Loucy (cell line): ENCODE results near the gene PTPRN2.

Experiments
- H2AFZ ChIP-seq: fragments of 200-600 bp; sonication (generic); 2 replicates; pipeline ENCODE4 v1.6.0; 2016; ENCODE audit warnings: antibody characterized with exemption, mild to moderate bottlenecking, low read length, moderate library complexity
- H3F3A ChIP-seq: fragments of 200-600 bp; 2 replicates; pipeline ENCODE4 v1.6.0; 2016; ENCODE audit warnings: antibody characterized with exemption, low read depth, mild to moderate bottlenecking
- H3K27me3 ChIP-seq: fragments of 200-600 bp; sonication (generic); 2 replicates; pipeline ENCODE4 v1.6.1; 2014; ENCODE audit warnings: low read length, mild to moderate bottlenecking; ENCODE audit not compliant: insufficient read depth, poor library complexity, severe bottlenecking
- H3K36me3 ChIP-seq: fragments of 200-600 bp; sonication (generic); 2 replicates; pipeline ENCODE4 v1.6.1; 2016; ENCODE audit warnings: low read length; ENCODE audit not compliant: insufficient read depth
- H3K4me1 ChIP-seq: fragments of 200-600 bp; sonication (generic); 2 replicates; pipeline ENCODE4 v1.5.1; 2014; ENCODE audit warnings: low read length, mild to moderate bottlenecking; ENCODE audit not compliant: insufficient read depth, poor library complexity, severe bottlenecking
- H3K4me2 ChIP-seq: fragments of 200-600 bp; sonication (generic); 2 replicates; pipeline ENCODE4 v1.6.0; 2014; ENCODE audit warnings: antibody characterized with exemption, low read length, low read depth, mild to moderate bottlenecking; ENCODE audit not compliant: poor library complexity, severe bottlenecking
- H3K4me3 ChIP-seq: fragments of 200-600 bp; sonication (generic); 2 replicates; pipeline ENCODE4 v1.5.1; 2014; ENCODE audit warnings: low read length, mild to moderate bottlenecking, mixed read lengths; ENCODE audit not compliant: poor library complexity, severe bottlenecking
- H3K79me2 ChIP-seq: fragments of 200-600 bp; sonication (generic); 2 replicates; pipeline ENCODE4 v1.6.1; 2014; ENCODE audit warnings: low read length; ENCODE audit not compliant: insufficient read depth
- H3K9ac ChIP-seq: fragments of 200-600 bp; sonication (generic); 2 replicates; pipeline ENCODE4 v1.6.0; 2014; ENCODE audit warnings: mild to moderate bottlenecking, low read depth, low read length, moderate library complexity; ENCODE audit not compliant: poor library complexity, severe bottlenecking
- H3K9me2 ChIP-seq: fragments of 200-600 bp; sonication (generic); replicated peaks from 2 replicates; pipeline ENCODE4 v1.6.1; 2016; ENCODE audit warnings: low read depth, low read length, mixed read lengths
- H3K9me3 ChIP-seq: fragments of 200-600 bp; sonication (generic); 2 replicates; pipeline ENCODE4 v1.6.1; 2014; ENCODE audit warnings: mild to moderate bottlenecking, antibody characterized with exemption, low read length, low read depth; ENCODE audit not compliant: insufficient read depth
- H4K20me1 ChIP-seq: fragments of 200-600 bp; sonication (generic); 2 replicates; pipeline ENCODE4 v1.6.0; 2014; ENCODE audit warnings: antibody characterized with exemption, low read length, mild to moderate bottlenecking; ENCODE audit not compliant: insufficient read depth, poor library complexity, severe bottlenecking
- EZH2phosphoT487 ChIP-seq: fragments of 200-600 bp; IDR thresholded peaks from 2 replicates; pipeline ENCODE4 v1.6.1; 2018; ENCODE audit warnings: antibody characterized with exemption, mild to moderate bottlenecking, moderate library complexity, borderline replicate concordance
- TF ChIP-seq, protein P1 (sequence below): fragments of 200-600 bp; sonication (generic); conservative IDR thresholded peaks from 2 replicates; pipeline ENCODE4 v1.5.1; 2014; ENCODE audit warnings: mild to moderate bottlenecking, antibody characterized with exemption, low read length

The PTPRN2 gene

DNA sequence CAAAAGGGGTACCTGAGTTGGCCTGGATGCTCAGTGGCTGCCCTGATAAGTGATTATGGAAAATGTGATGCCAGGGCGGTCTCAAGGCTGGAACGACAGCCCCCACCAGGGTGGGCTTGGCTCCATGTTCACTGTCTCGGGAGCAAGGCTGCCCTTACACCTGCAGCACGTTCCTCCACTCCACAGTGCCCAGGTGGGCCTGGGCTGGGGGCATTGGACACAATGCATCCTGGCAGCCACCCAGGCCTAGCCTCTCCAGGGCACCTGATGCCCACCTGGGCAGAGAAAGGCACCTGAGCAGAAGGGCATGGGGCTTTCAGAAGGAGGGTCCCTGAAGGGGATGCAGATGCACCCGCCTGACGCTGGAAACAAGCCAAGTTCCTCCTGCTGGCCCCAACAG lies 702.5 kb downstream of the PTPRN2 start:
- Histone ChIP-seq H3K4me3 (no peak overlapping the region), H3K4me2 (no peak overlapping the region), H3K4me1 (no peaks in the 10 kb centered on the region), H3K79me2 (no peaks in the 10 kb centered on the region), H3K27me3 (no peaks in the 10 kb centered on the region), H2AFZ (no peak overlapping the region), H3K9me3 (peaks cover 23% of the 10 kb centered on the region; the same call in 1 of the 2 replicates), H3K36me3 (no peaks in the 10 kb centered on the region), H3F3A (no peaks in the 10 kb centered on the region), H3K9me2 (no peaks in the 10 kb centered on the region), H4K20me1 (no peaks in the 10 kb centered on the region), H3K9ac (no peak overlapping the region)
- TF ChIP-seq EZH2phosphoT487: no peak
- TF ChIP-seq, protein P1, sequence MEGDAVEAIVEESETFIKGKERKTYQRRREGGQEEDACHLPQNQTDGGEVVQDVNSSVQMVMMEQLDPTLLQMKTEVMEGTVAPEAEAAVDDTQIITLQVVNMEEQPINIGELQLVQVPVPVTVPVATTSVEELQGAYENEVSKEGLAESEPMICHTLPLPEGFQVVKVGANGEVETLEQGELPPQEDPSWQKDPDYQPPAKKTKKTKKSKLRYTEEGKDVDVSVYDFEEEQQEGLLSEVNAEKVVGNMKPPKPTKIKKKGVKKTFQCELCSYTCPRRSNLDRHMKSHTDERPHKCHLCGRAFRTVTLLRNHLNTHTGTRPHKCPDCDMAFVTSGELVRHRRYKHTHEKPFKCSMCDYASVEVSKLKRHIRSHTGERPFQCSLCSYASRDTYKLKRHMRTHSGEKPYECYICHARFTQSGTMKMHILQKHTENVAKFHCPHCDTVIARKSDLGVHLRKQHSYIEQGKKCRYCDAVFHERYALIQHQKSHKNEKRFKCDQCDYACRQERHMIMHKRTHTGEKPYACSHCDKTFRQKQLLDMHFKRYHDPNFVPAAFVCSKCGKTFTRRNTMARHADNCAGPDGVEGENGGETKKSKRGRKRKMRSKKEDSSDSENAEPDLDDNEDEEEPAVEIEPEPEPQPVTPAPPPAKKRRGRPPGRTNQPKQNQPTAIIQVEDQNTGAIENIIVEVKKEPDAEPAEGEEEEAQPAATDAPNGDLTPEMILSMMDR: no peak

DNA sequence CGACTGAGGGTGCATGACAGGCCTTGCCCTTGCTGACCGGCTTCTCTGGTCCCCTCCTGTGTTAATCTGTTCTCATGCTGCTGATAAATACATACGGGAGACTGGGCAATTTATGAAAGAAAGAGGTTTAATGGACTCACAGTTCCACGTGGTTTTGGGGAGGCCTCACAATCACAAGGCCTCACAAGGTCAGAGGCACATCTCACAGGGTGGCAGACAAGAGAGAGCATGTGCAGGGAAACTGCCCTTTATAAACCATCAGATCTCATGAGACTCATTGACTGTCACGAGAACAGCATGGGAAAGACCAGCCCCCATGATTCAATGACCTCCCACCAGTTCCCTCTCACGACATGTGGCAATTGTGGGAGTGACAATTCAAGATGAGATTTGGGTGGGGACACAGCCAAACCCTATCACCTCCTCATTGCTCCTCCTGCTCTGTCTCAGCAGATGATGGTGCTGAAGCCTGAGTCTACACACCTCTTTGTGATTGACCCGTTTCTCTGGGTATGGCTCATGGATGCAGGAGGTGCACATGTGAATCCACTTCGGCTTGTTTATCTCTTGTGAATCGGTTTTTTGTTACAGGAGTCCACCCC lies 703.1 kb downstream of the PTPRN2 start:
- H3K4me1 ChIP-seq: no peaks in the 10 kb centered on the region
- H2AFZ ChIP-seq: no peak overlapping the region
- H3K27me3 ChIP-seq: no peaks in the 10 kb centered on the region
- no peak overlapping the region for H3K9ac ChIP-seq
- H3K4me3 ChIP-seq: no peak overlapping the region
- TF ChIP-seq, protein P1: no peak
- no peak for TF ChIP-seq EZH2phosphoT487
- H3K79me2 ChIP-seq: no peaks in the 10 kb centered on the region
- H4K20me1 ChIP-seq: no peaks in the 10 kb centered on the region
- no peaks in the 10 kb centered on the region for H3K36me3 ChIP-seq
- peaks cover 26% of the 10 kb centered on the region; the same call in 1 of the 2 replicates for H3K9me3 ChIP-seq
- no peak overlapping the region for H3K4me2 ChIP-seq
- no peaks in the 10 kb centered on the region for H3K9me2 ChIP-seq
- no peaks in the 10 kb centered on the region for H3F3A ChIP-seq

DNA sequence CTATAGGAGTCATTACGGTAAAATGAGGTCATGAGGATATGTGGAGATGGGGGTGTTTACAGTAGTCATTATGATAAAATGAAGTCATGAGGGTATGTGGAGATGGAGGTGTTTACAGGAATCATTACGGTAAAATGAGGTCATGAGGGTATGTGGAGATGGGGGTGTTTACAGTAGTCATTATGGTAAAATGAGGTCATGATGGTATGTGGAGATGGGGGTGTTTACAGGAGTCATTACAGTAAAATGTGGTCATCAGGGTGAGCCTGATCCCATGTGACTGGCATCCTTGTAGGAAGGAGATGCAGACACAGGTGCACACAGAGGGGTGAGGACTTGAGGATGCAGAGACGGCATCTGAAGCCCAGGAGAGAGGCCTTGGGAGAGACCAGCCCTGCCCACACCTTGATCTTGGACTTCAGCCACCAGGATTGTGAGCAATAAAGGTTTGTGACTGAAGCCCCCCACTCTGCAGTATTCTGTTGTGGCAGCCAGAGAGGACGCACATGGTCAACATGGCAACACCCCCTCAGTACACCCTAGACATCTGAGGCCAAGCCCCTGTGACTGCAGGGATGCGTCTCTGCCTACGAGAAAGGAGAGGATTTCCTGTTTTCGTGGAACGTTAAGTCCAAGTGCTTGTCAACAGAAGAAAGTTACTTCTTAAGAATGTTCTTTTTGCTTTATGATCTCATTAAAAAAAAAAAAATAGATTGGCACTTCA lies 706.4 kb downstream of the PTPRN2 start:
- Histone ChIP-seq H3K9me2 (no peaks in the 10 kb centered on the region), H2AFZ (no peak overlapping the region), H3K9ac (no peak overlapping the region), H4K20me1 (no peaks in the 10 kb centered on the region), H3K4me1 (no peaks in the 10 kb centered on the region), H3K36me3 (no peaks in the 10 kb centered on the region), H3F3A (no peaks in the 10 kb centered on the region), H3K27me3 (no peaks in the 10 kb centered on the region), H3K79me2 (no peaks in the 10 kb centered on the region), H3K4me2 (no peak overlapping the region), H3K4me3 (no peak overlapping the region), H3K9me3 (peaks cover 24% of the 10 kb centered on the region; the same call in 1 of the 2 replicates)
- TF ChIP-seq, protein P1: no peak
- TF ChIP-seq EZH2phosphoT487: no peak
